Stimulated activated CD8-positive, alpha-beta memory T cell treated with anti-CD3 and anti-CD28 coated beads, Interleukin-7, amount 100 ng/mL, for 1 hour (primary cell): ENCODE results near the gene SHE.
"Not testable (repeated sequence)": the region's sequence is repeated elsewhere in the genome, so short reads cannot be mapped to it uniquely, and the experiment has no call there.

Experiments
- DNase-seq, 2 donors: peaks; one replicate each; pipeline ENCODE4 v3.0.0-alpha.2; 2020; ENCODE audit warnings: low read depth in 2 of 2

The SHE gene

GRCh38 chr1:154514066-154514553 is 11.9 kb upstream of the SHE start:
- DNase-seq, result no peak

GRCh38 chr1:154512760-154513159 is 10.5 kb upstream of the SHE start:
- DNase-seq, result no peak

- DNase-seq, result no peak
Measured at GRCh38 chr1:154503898-154504297, 1.7 kb upstream of the SHE start.

- DNase-seq, result no peak
Measured at GRCh38 chr1:154502744-154503115, 518 bp upstream of the SHE start.

- DNase-seq, result no peak
Measured at GRCh38 chr1:154501423-154502065, 668 bp downstream of the SHE start.

GRCh38 chr1:154500533-154500932 is 1.7 kb downstream of the SHE start:
- no peak for DNase-seq

- no peak for DNase-seq
Measured at GRCh38 chr1:154499446-154499845, 2.8 kb downstream of the SHE start.

- no peak for DNase-seq
Measured at GRCh38 chr1:154497026-154497806, 5.0 kb downstream of the SHE start.

- no peak for DNase-seq
Measured at GRCh38 chr1:154496383-154496782, 5.8 kb downstream of the SHE start.

GRCh38 chr1:154495496-154496273 is 6.5 kb downstream of the SHE start:
- DNase-seq, result no peak

- no peak for DNase-seq
Measured at GRCh38 chr1:154493276-154493675, 8.9 kb downstream of the SHE start.

- no peak for DNase-seq
Measured at GRCh38 chr1:154492115-154492514, 10.1 kb downstream of the SHE start.

- no peak for DNase-seq
Measured at GRCh38 chr1:154490317-154490716, 11.9 kb downstream of the SHE start.

- no peak for DNase-seq
Measured at GRCh38 chr1:154489695-154490274, 12.4 kb downstream of the SHE start.

GRCh38 chr1:154488922-154489321 is 13.3 kb downstream of the SHE start:
- no peak for DNase-seq

- not testable (repeated sequence) for DNase-seq
Measured at GRCh38 chr1:154486756-154487155, 15.5 kb downstream of the SHE start.

- no peak for DNase-seq
Measured at GRCh38 chr1:154485910-154486496, 16.2 kb downstream of the SHE start.

- no peak for DNase-seq
Measured at GRCh38 chr1:154485106-154485505, 17.1 kb downstream of the SHE start.

GRCh38 chr1:154483941-154484803 is 18.0 kb downstream of the SHE start:
- no peak for DNase-seq

GRCh38 chr1:154481053-154481452 is 21.2 kb downstream of the SHE start:
- no peak for DNase-seq
